ENCODE measurements around the gene AGAP1.

Gene AGAP1

GRCh38 chr2:235813398-235813797 lies 319.6 kb downstream of the AGAP1 start:
- DNase-seq (ENCODE audit: low read depth): no peak

GRCh38 chr2:235820571-235820970 lies 326.7 kb downstream of the AGAP1 start:
- DNase-seq (ENCODE audit: low read depth): no peak

- no peak for DNase-seq (ENCODE audit: low read depth)
Measured at GRCh38 chr2:235824331-235824730, 330.5 kb downstream of the AGAP1 start.

GRCh38 chr2:235825946-235826345 lies 332.1 kb downstream of the AGAP1 start:
- no peak for DNase-seq (ENCODE audit: low read depth)

GRCh38 chr2:235826826-235827225 lies 333.0 kb downstream of the AGAP1 start:
- no peak for DNase-seq (ENCODE audit: low read depth)

- DNase-seq (ENCODE audit: low read depth): no peak
Measured at GRCh38 chr2:235827585-235827992, 333.7 kb downstream of the AGAP1 start.

- no peak for DNase-seq (ENCODE audit: low read depth)
Measured at GRCh38 chr2:235829726-235830125, 335.9 kb downstream of the AGAP1 start.

- no peak for DNase-seq (ENCODE audit: low read depth)
Measured at GRCh38 chr2:235831755-235832154, 337.9 kb downstream of the AGAP1 start.

GRCh38 chr2:235832941-235833340 lies 339.1 kb downstream of the AGAP1 start:
- DNase-seq (ENCODE audit: low read depth): no peak

GRCh38 chr2:235833971-235834620 lies 340.3 kb downstream of the AGAP1 start:
- no peak for DNase-seq (ENCODE audit: low read depth)

GRCh38 chr2:235834781-235835180 lies 340.9 kb downstream of the AGAP1 start:
- no peak for DNase-seq (ENCODE audit: low read depth)

GRCh38 chr2:235835810-235836209 lies 342.0 kb downstream of the AGAP1 start:
- DNase-seq (ENCODE audit: low read depth): no peak

- DNase-seq (ENCODE audit: low read depth): no peak
Measured at GRCh38 chr2:235836491-235836911, 342.7 kb downstream of the AGAP1 start.

- no peak for DNase-seq (ENCODE audit: low read depth)
Measured at GRCh38 chr2:235839226-235839625, 345.4 kb downstream of the AGAP1 start.

- no peak for DNase-seq (ENCODE audit: low read depth)
Measured at GRCh38 chr2:235839974-235840373, 346.1 kb downstream of the AGAP1 start.

- no peak for DNase-seq (ENCODE audit: low read depth)
Measured at GRCh38 chr2:235841863-235842262, 348.0 kb downstream of the AGAP1 start.

GRCh38 chr2:235842941-235843340 lies 349.1 kb downstream of the AGAP1 start:
- DNase-seq (ENCODE audit: low read depth): no peak

- DNase-seq (ENCODE audit: low read depth): no peak
Measured at GRCh38 chr2:235843591-235844395, 349.9 kb downstream of the AGAP1 start.

- DNase-seq (ENCODE audit: low read depth): no peak
Measured at GRCh38 chr2:235844561-235844960, 350.7 kb downstream of the AGAP1 start.

GRCh38 chr2:235845245-235845644 lies 351.4 kb downstream of the AGAP1 start:
- DNase-seq (ENCODE audit: low read depth): no peak

GRCh38 chr2:235847576-235847975 lies 353.7 kb downstream of the AGAP1 start:
- no peak for DNase-seq (ENCODE audit: low read depth)

- no peak for DNase-seq (ENCODE audit: low read depth)
Measured at GRCh38 chr2:235848055-235848454, 354.2 kb downstream of the AGAP1 start.

- DNase-seq (ENCODE audit: low read depth): no peak
Measured at GRCh38 chr2:235848946-235849345, 355.1 kb downstream of the AGAP1 start.

GRCh38 chr2:235849489-235849888 lies 355.6 kb downstream of the AGAP1 start:
- no peak for DNase-seq (ENCODE audit: low read depth)

All from activated T-cell treated with anti-CD3 and anti-CD28 coated beads for 1 hour (primary cell).